GM12875 (cell line): ENCODE data around the gene TNFSF10.
A peak's percentile ranks its signal among the peaks of the same experiment; 100 is the strongest.
"Not testable (repeated sequence)": the region's sequence is repeated elsewhere in the genome, so short reads cannot be mapped to it uniquely, and the experiment has no call there.

Experiments
- H3K4me3 ChIP-seq: one replicate; pipeline ENCODE4 v1.5.1; 2011; ENCODE audit warnings: low read depth, low read length, control low read depth
- CTCF ChIP-seq: IDR thresholded peaks from 2 replicates; pipeline ENCODE4 v1.5.1; 2011; ENCODE audit warnings: low read depth, mild to moderate bottlenecking, control low read depth, inconsistent platforms, low read length, moderate library complexity, borderline replicate concordance; ENCODE audit not compliant: insufficient read depth

Gene TNFSF10

GRCh38 chr3:172522871-172523818 is at the start of gene TNFSF10:
TSS of gene TNFSF10 (minus strand) at chr3:172523430. CDS start at chr3:172523384, 46 bp downstream.
- peak within 1 kb of the TSS; percentile 63 for H3K4me3 ChIP-seq
- no peak for TF ChIP-seq CTCF

DNA sequence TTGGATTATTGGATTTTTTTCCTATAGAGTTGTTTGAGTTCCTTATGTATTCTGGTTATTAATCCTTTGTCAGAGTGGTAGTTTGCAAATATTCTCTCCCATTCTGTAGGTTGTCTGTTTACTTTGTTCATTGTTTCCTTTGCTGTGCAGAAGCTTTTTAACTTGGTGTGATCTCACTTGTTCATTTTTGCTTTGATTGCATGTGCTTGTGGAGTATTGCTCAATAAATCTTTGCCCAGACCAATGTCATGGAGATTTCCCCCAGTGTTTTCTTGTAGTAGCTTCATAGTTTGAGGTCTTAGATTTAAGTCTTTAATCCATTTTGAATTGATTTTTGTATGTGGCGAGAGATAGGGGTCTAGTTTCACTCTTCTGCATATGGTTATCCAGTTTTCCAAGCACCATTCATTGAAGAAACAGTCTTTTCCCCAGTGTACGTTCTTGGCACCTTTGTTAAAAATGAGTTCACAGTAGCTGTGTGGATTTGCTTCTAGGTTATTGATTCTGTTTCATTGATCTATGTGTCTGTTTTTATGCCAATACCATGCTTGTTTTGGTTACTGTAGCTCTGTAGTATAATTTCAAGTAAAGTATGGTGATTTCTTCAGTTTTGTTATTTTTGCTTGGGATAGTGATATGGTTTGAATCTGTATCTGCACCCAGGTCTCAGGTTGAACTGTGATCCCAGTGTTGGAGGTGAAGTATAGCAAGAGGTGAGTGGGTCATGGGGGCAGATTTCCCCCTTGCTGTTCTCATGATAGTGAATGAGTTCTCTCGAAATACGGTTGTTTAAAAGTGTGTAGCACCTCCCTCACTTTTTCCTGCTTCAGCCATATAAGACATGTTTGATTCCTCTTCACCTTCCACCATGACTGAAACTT is 46.1 kb upstream of the TNFSF10 start:
- no peak overlapping the region for H3K4me3 ChIP-seq
- no peak for TF ChIP-seq CTCF

- H3K4me3 ChIP-seq = no peak overlapping the region
- no peak for TF ChIP-seq CTCF
Observed at GRCh38 chr3:172568701-172569100, 45.5 kb upstream of the TNFSF10 start.

GRCh38 chr3:172566785-172567184 is 43.6 kb upstream of the TNFSF10 start:
- H3K4me3 ChIP-seq = not testable (repeated sequence)

DNA sequence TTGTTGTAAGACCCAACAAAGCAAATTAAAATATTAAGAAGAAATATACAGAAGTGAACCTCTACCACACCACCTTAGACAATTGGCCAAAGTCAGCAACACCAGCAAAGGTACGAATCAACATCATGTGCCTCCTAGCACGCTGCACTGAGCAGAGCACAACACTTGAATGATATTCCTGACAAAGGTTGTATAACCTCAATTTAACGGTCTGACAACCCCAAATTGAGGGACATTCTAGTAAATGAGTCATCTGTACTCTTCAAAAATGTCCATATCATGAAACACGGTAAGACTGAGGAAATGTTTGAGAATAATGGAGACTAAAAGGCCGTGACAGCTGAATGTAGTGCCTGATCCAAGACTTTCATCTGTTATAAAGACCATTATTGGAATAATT is 41.3 kb upstream of the TNFSF10 start:
- no peak for TF ChIP-seq CTCF
- no peak overlapping the region for H3K4me3 ChIP-seq

GRCh38 chr3:172562871-172563865 is 39.9 kb upstream of the TNFSF10 start:
- TF ChIP-seq CTCF = no peak
- no peak overlapping the region for H3K4me3 ChIP-seq
